Upper lobe of left lung (tissue), 4 donors: ENCODE data around the gene PLEKHG4B.

ENCODE experiments used
- EP300 ChIP-seq, 4 donors: sonication (generic); formaldehyde crosslinking; IDR thresholded peaks; one replicate each; pipeline ENCODE4 v1.5.1; 2017; ENCODE audit warnings: antibody characterized with exemption in 4 of 4, control low read depth in 2 of 4
- POLR2A ChIP-seq, 4 donors: fragments of 450-650 bp; IDR thresholded peaks; one replicate each; pipeline ENCODE4 v1.5.1; 2016 to 2017; ENCODE audit warnings: antibody characterized with exemption in 4 of 4, mild to moderate bottlenecking in 2 of 4
- POLR2AphosphoS5 ChIP-seq, 2 donors: sonication (generic); formaldehyde crosslinking; IDR thresholded peaks; one replicate each; pipeline ENCODE4 v1.5.1; 2017; ENCODE audit warnings: antibody characterized with exemption in 2 of 2
- TF ChIP-seq, protein P1 (sequence below), 6 experiments: fragments of 450-650 bp in 4 of 6; fragments of 200-600 bp in 2 of 6; sonication (generic) in 2 of 6; IDR thresholded peaks; one replicate each; pipeline ENCODE4 v1.5.1; 2016 to 2019; ENCODE audit warnings: antibody characterized with exemption in 6 of 6

DNA sequence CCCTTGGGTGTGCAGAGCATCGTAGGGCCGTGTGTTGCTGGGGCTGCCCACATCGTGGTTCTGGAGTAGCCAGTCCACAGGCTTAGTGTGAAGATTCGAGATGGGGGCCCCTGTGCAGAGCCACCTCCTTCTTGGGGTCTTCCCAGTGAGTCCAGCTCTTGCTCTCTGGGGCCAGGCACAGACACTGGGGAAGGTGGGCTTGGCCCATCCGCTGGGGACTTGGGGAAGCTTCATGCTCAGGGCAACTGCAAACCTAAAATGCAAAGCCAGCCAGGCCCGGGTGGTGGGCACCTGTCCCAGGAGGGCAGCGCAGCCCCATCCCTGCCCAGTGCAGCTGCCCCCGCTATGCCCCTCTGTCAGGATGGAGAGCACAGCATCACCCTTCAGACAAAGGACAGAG, 53.0 kb downstream of the PLEKHG4B start:
- TF ChIP-seq POLR2A (IDR thresholded peaks at IDR 0.05) (no peak), POLR2AphosphoS5 (IDR thresholded peaks at IDR 0.05) (no peak), EP300 (IDR thresholded peaks at IDR 0.05) (no peak)
- TF ChIP-seq, protein P1, sequence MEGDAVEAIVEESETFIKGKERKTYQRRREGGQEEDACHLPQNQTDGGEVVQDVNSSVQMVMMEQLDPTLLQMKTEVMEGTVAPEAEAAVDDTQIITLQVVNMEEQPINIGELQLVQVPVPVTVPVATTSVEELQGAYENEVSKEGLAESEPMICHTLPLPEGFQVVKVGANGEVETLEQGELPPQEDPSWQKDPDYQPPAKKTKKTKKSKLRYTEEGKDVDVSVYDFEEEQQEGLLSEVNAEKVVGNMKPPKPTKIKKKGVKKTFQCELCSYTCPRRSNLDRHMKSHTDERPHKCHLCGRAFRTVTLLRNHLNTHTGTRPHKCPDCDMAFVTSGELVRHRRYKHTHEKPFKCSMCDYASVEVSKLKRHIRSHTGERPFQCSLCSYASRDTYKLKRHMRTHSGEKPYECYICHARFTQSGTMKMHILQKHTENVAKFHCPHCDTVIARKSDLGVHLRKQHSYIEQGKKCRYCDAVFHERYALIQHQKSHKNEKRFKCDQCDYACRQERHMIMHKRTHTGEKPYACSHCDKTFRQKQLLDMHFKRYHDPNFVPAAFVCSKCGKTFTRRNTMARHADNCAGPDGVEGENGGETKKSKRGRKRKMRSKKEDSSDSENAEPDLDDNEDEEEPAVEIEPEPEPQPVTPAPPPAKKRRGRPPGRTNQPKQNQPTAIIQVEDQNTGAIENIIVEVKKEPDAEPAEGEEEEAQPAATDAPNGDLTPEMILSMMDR (IDR thresholded peaks at IDR 0.05) = no peak
